GM12873 (cell line): ENCODE data around the gene KIF21B.

Experiments used
- TF ChIP-seq, protein P1 (sequence below): IDR thresholded peaks from 2 replicates; pipeline ENCODE4 v1.5.1; 2012; ENCODE audit warnings: low read depth, mild to moderate bottlenecking, moderate library complexity, low read length, control low read depth; ENCODE audit not compliant: insufficient read depth; ENCODE audit errors: missing control alignments

Gene KIF21B

DNA sequence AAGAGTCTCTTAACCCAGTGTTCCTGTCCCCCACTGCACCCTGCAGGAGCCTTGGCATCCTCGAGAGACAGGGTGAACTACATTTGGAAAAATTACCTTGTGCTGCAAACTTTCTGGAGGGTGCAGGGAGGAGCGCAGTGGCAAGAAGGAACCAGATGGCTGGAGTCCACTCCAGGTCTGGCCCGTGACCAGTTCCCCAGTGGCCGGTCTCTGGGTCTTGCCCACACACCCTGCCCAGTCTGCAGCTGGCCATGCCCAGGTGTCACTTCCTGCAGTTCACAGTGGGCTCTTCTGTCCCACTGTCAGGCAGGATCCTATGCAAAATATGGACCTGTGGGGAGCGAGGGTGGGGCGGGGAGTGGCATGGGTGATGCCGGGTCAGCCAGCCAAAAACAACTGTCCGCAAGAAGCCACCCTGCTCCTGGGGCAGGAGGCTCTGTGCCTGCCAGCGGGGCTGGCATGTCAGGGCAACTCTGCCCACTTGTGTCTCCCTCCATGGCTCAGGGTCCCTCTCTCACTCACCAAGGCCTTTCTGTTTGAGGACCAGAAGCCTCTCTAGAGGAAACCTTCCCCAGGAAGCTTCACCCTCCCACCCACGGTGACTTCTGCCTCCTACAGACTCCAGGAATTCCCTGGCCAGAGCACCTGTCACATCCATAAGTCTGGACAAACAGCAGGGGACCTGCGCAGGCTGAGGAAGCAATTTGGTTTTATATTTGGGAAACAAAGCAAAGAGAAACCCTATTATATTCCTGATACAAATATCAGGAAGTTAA is 55.6 kb downstream of the KIF21B start:
- TF ChIP-seq, protein P1, sequence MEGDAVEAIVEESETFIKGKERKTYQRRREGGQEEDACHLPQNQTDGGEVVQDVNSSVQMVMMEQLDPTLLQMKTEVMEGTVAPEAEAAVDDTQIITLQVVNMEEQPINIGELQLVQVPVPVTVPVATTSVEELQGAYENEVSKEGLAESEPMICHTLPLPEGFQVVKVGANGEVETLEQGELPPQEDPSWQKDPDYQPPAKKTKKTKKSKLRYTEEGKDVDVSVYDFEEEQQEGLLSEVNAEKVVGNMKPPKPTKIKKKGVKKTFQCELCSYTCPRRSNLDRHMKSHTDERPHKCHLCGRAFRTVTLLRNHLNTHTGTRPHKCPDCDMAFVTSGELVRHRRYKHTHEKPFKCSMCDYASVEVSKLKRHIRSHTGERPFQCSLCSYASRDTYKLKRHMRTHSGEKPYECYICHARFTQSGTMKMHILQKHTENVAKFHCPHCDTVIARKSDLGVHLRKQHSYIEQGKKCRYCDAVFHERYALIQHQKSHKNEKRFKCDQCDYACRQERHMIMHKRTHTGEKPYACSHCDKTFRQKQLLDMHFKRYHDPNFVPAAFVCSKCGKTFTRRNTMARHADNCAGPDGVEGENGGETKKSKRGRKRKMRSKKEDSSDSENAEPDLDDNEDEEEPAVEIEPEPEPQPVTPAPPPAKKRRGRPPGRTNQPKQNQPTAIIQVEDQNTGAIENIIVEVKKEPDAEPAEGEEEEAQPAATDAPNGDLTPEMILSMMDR = no peak

DNA sequence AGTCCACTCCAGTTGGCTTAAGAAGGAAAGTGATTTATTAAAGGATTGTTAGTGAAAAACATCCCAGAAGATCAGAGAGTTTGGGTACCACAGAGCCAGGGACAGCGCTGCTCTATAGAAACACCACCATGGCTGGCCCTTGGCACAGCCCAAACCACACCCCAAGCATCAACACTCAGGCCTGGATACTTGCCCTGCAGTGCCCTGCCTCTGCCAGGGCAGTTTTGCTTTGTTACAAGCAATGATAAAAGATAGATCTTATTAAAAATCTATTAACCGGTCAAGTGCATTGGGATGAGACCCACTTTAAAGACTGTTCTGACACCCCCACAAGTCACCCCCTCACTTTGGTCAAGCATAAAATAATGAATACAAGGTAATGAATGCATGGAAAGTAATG is 56.6 kb downstream of the KIF21B start:
- TF ChIP-seq, protein P1 = no peak

DNA sequence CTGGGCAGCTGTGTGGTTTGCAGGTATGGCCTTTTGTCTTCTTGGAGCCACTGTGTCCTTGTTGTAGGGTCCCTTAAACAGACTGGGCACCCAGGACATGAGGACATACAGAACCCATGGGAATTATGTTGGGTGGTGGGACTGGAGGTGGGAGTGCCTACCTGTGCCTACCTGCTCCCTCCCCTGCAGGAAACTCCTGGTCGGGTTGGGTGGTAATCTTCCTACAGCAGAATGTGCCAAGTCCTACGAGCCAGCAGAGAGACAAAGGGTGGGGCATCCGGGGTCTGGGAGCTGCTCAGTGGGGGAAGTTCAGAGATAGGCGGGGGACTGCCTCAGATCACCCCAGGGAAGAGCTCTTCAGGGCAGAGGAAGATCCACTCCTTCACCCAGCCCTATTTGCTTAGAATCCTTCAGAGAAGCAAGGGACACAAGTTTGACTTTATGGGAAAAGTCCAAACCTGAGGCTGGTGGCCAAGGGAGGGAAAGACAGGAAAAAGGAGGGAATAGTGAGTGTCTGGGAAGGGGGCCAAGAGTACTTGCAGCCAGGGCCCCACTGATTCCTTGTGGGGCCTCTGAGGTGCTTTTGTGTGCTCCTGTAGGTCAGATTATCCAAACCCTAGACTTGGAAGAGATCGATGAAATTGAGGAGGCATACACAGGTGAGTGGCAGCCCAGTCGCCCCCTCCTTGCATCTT is 58.3 kb downstream of the KIF21B start:
- TF ChIP-seq, protein P1 = no peak

DNA sequence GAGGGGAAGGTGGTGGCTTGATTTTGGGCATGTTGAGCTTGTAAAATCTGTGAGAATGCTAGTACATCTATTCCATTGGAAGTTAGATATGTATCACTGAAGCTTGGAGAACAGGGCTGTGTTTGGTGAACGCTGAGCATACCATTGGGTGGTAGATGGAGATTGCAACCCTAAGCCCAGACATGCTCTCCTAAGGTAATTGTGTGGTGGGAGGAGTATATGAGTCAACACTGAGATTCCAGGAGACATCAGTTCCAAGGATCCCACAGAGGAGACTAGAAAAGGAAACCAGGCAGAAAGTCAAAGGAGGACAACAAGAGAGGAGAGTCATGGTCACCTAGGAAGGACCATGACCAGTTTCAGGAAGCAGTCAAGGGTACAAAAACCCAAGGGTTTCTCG is 60.4 kb downstream of the KIF21B start:
- TF ChIP-seq, protein P1 = no peak

DNA sequence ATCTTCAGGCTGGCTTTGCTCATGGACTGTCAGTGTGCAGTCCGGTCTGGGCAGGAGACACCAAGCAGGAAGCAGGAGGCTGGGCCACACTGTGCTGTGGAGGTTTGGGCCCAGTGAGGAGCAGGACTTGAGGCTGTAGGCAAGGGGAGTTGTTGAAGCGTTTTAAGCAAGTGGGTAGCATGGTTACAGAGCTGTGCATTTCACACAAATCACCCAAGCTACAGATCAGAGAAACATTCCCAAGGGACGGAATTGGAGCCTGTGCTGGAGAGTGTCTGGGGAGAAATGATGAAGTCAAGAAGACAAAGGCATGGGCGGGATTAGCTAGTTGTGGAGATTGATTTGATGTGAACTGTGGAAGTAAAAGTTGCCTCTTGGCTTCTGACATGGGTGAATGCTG is 60.9 kb downstream of the KIF21B start:
- TF ChIP-seq, protein P1 = no peak

DNA sequence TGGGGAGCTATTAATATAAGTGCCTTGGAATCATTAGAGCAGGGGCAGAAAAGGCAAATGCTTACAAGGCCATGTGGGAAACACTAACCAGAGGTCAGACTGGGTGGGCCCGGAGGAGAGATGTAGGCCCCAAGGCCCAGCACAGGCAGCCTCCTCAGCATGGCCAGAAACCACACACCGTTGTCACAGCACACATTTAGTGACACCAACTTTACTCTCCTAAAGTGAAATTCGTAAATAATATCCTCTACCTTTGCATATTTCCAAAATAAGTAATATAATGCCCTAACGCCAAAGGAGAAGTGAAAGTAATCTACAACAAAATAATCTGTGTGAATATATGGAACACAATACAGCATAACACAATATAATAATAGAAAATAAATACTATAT is 62.6 kb downstream of the KIF21B start:
- TF ChIP-seq, protein P1 = no peak

DNA sequence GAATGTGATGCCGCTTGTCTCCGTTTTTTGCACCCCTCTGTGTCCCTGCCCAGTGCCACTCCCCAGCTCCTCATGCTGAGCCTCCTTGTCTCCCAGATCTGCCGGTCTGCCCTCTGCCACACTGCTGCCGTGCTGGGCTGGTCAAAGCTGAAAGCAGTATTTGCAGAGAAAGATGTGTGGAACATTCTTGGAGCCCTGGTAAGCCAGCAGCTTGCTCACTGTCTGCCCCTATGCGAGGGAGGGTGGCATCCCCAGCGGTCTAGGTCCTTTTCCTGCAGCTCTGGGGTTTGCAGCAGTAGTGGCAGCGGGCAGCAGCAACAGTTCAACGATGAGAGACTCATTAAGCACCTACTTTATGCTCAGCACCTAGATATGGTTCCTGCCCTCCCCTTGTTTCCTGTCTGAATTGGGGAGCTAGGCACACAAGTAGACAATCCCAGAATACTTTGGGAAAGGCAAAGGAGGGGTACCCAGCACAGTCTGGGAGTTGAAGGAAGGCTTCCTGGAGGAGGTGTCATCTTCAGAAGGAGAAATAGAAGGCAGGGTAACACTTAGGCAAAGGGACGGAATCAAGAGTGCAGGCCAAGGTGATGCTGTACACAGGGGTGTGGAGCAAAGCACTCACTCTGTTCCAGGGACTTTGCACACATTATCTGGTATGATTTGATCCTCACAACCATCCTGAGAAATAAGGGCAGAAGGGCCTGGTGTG is 63.1 kb downstream of the KIF21B start:
- TF ChIP-seq, protein P1 = no peak
